Thoracic aorta (tissue), 2 donors: ENCODE results near the gene CLK1. TPM values are rescaled to one million over a fixed set of nuclear protein-coding genes. Genes with fewer than 3 reads are reported as not detected.

ENCODE experiments used
- ATAC-seq: fragments of 150-250 bp; one replicate; pipeline ENCODE4 v1.8.0; 2017; ENCODE audit warnings: low read depth; ENCODE audit not compliant: insufficient number of reproducible peaks, low FRiP score
- DNase-seq: peaks from one replicate; pipeline ENCODE4 v3.0.0-alpha.2; 2020; ENCODE audit warnings: low spot score
- H3K27ac ChIP-seq, 2 donors: fragments of 200-600 bp; sonication (generic); 1 replicate in 1 of 2; 2 replicates in 1 of 2; pipeline ENCODE4 v1.5.1; 2016; ENCODE audit warnings: mild to moderate bottlenecking in 2 of 2, moderate library complexity in 2 of 2
- H3K27me3 ChIP-seq: fragments of 200-600 bp; sonication (generic); replicated peaks from 2 replicates; pipeline ENCODE4 v1.6.0; 2016; ENCODE audit warnings: mild to moderate bottlenecking; ENCODE audit not compliant: insufficient read depth
- H3K36me3 ChIP-seq: fragments of 200-600 bp; sonication (generic); one replicate; pipeline ENCODE4 v1.5.1; 2016
- H3K4me1 ChIP-seq, 2 donors: fragments of 200-600 bp; sonication (generic); 1 replicate in 1 of 2; 2 replicates in 1 of 2; pipeline versions ENCODE4 v1.5.1 to v1.6.0; 2016; ENCODE audit warnings: low read depth in 2 of 2, mild to moderate bottlenecking in 1 of 2; ENCODE audit not compliant: control insufficient read depth in 1 of 2
- H3K4me3 ChIP-seq: fragments of 200-600 bp; sonication (generic); 2 replicates; pipeline ENCODE4 v1.5.1; 2016; ENCODE audit warnings: mild to moderate bottlenecking
- H3K9me3 ChIP-seq: fragments of 200-600 bp; sonication (generic); 2 replicates; pipeline ENCODE4 v1.5.1; 2016
- CTCF ChIP-seq: fragments of 200-600 bp; sonication (generic); IDR thresholded peaks from one replicate; pipeline ENCODE4 v1.5.1; 2019; ENCODE audit warnings: antibody characterized with exemption
- total RNA-seq, 2 donors: library from RNA; depleted of rRNA; stranded (reverse); fragments of >200 nt; gene quantifications; one replicate each; pipeline versions ENCODE4 v1.1.0 to v1.2.3, GENCODE V29; 2016

CLK1 gene
- total RNA-seq, 2 donors from 2014 or later = 99.5 to 194 TPM

- no peaks in the 10 kb centered on the region for H3K9me3 ChIP-seq
- no peak for TF ChIP-seq CTCF
- peaks cover 12% of the 10 kb centered on the region for H3K36me3 ChIP-seq
- DNase-seq (no peak), ATAC-seq (no peak)
- no peaks in the 10 kb centered on the region for H3K27me3 ChIP-seq
- H3K4me3 ChIP-seq = no peak overlapping the region
- H3K27ac ChIP-seq = no peak overlapping the region
- H3K4me1 ChIP-seq = no peaks in the 10 kb centered on the region
Observed at GRCh38 chr2:200873560-200873959, 9.1 kb upstream of the CLK1 start.

GRCh38 chr2:200871151-200871550, 6.7 kb upstream of the CLK1 start:
- no peaks in the 10 kb centered on the region for H3K27me3 ChIP-seq
- H3K27ac ChIP-seq = no peak overlapping the region
- H3K4me1 ChIP-seq = peaks cover 0 to 18% of the 10 kb centered on the region in 2 donors
- ATAC-seq = no peak
- H3K4me3 ChIP-seq = no peak overlapping the region
- no peak for TF ChIP-seq CTCF
- H3K9me3 ChIP-seq = no peaks in the 10 kb centered on the region
- peaks cover 9% of the 10 kb centered on the region for H3K36me3 ChIP-seq
- DNase-seq = no peak

GRCh38 chr2:200869014-200869413, 4.6 kb upstream of the CLK1 start:
- H3K36me3 ChIP-seq = no peaks in the 10 kb centered on the region
- H3K4me3 ChIP-seq = no peak overlapping the region
- ATAC-seq (no peak), DNase-seq (no peak)
- peaks cover 4 to 24% of the 10 kb centered on the region in 2 donors for H3K4me1 ChIP-seq
- no peaks in the 10 kb centered on the region for H3K27me3 ChIP-seq
- TF ChIP-seq CTCF = no peak
- no peak overlapping the region for H3K27ac ChIP-seq
- no peaks in the 10 kb centered on the region for H3K9me3 ChIP-seq

- Histone ChIP-seq H3K27me3 (no peaks in the 10 kb centered on the region), H3K4me3 (peak overlapping the region; percentile 79), H3K36me3 (peaks cover 8% of the 10 kb centered on the region), H3K27ac (peak overlapping the region; percentile 97 to 100), H3K4me1 (peaks cover 25 to 44% of the 10 kb centered on the region in 2 donors), H3K9me3 (no peaks in the 10 kb centered on the region)
- DNase-seq (no peak), ATAC-seq (no peak)
- no peak for TF ChIP-seq CTCF
Observed at GRCh38 chr2:200863782-200864175, 679 bp downstream of the CLK1 start.

GRCh38 chr2:200862532-200863000, 1.9 kb downstream of the CLK1 start:
- Histone ChIP-seq H3K4me1 (peaks cover 31 to 53% of the 10 kb centered on the region in 2 donors), H3K27ac (peak overlapping the region; percentile 97 to 100), H3K36me3 (peaks cover 20% of the 10 kb centered on the region), H3K27me3 (no peaks in the 10 kb centered on the region), H3K4me3 (peak overlapping the region; percentile 79), H3K9me3 (no peaks in the 10 kb centered on the region)
- TF ChIP-seq CTCF = no peak
- ATAC-seq = no peak
- DNase-seq = no peak
